ENCODE measurements around the gene PPM1E. TPM values are rescaled to one million over a fixed set of nuclear protein-coding genes. Genes with fewer than 3 reads are reported as not detected.

The PPM1E gene
- total and polyA plus RNA-seq, 2 of the 8 experiments (the other 6 are each of a cell fraction or from before 2014, with no cell fraction given) = 5.0 to 10.4 TPM

DNA sequence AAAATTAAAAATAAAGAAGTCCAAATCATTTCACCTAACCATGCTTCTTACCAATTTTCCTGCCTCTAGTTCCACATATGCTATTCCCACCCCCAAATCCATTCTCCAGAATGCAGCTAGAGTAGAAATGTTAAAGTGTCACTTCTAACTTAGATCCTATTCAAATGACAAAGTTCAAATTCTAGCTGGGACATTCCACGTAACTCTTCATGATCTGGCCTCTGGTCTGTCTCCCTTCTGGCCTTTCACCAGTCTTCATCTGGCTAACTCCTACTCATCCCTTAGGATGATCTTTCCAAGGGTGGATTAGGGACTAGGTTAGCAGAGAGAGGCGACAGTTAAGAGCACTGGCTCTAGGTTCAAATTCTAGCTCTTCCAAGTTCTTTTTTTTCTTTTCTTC is 253.1 kb downstream of the PPM1E start:
- ChIA-PET POLR2A (ENCODE audit: partially characterized antibody) (interaction anchor here (1.4 to 2.0 kb wide), 2 partner anchors 297 to 377 kb away, joined by 4 to 7 read pairs; no protein-coding TSS in a partner anchor), CTCF (ENCODE audit: partially characterized antibody) (interaction anchor here (1.0 to 1.9 kb wide), 3 partner anchors 19 to 422 kb away, joined by 3 to 8 read pairs (median 5); no protein-coding TSS in a partner anchor)
- Histone ChIP-seq H2BK15ac (ENCODE audit: low read length) (no peak overlapping the region), H3K14ac (ENCODE audit: insufficient read length) (no peak overlapping the region), H3K23ac (ENCODE audit: insufficient read length) (no peak overlapping the region), H3K4ac (replicated peaks; ENCODE audit: insufficient read length, low read depth, low read length) (no peak overlapping the region), H3K79me2 (ENCODE audit: control insufficient read depth in 1 of 2, insufficient read depth in 2 of 2, low read length in 2 of 2) (no peaks in the 10 kb centered on the region), H3K4me2 (ENCODE audit: insufficient read depth in 1 of 2, low read depth in 2 of 2, low read length in 2 of 2) (no peak overlapping the region), H3K9me3 (ENCODE audit: insufficient read depth in 2 of 2, low read depth in 1 of 2, low read length in 1 of 2) (no peaks in the 10 kb centered on the region), H2BK20ac (ENCODE audit: low read length) (no peak overlapping the region), H3K56ac (replicated peaks; ENCODE audit: insufficient read length, low read depth, low read length) (no peak overlapping the region), H3K9ac (replicated peaks in 1 of 4; ENCODE audit: extremely low read depth in 1 of 4, low read depth in 3 of 4, low read length in 3 of 4) (no peak overlapping the region), H2AK5ac (ENCODE audit: low read depth, low read length) (no peak overlapping the region), H3K23me2 (ENCODE audit: low read depth, low read length) (no peaks in the 10 kb centered on the region), H4K91ac (replicated peaks; ENCODE audit: insufficient read length, low read length) (no peak overlapping the region), H3K18ac (ENCODE audit: extremely low read depth, low read length) (no peak overlapping the region), H4K5ac (ENCODE audit: insufficient read length, low read depth, low read length) (no peak overlapping the region), H3K27me3 (replicated peaks in 1 of 4; ENCODE audit: control insufficient read depth in 3 of 4, extremely low read depth in 1 of 4, insufficient read depth in 3 of 4, low read length in 3 of 4) (no peaks in the 10 kb centered on the region), H4K20me1 (replicated peaks in 1 of 2; ENCODE audit: control insufficient read depth in 1 of 2, insufficient read depth in 2 of 2, low read length in 2 of 2) (no peaks in the 10 kb centered on the region), H3K27ac (ENCODE audit: low read depth, low read length) (no peak overlapping the region), H2BK12ac (ENCODE audit: low read depth, low read length) (no peak overlapping the region), H3K36me3 (ENCODE audit: control insufficient read depth in 2 of 4, insufficient read depth in 4 of 4, low read length in 3 of 4) (peaks cover 0 to 25% (median 12%) of the 10 kb centered on the region in 4 experiments; a peak in 5 of 8 replicates), H3K4me3 (ENCODE audit: extremely low read depth in 1 of 4, insufficient read depth in 2 of 4, low read depth in 3 of 4, low read length in 4 of 4) (no peak overlapping the region), H3K79me1 (ENCODE audit: low read depth, low read length) (no peaks in the 10 kb centered on the region), H3K4me1 (replicated peaks in 1 of 4; ENCODE audit: control insufficient read depth in 3 of 4, insufficient read depth in 4 of 4, low read length in 3 of 4) (no peaks in the 10 kb centered on the region), H2AFZ (ENCODE audit: low read length) (no peak overlapping the region), H4K8ac (ENCODE audit: extremely low read depth, insufficient read depth, low read length) (no peak overlapping the region), H2BK120ac (replicated peaks; ENCODE audit: low read depth, low read length) (no peak overlapping the region), H2BK5ac (ENCODE audit: low read depth, low read length) (no peak overlapping the region)
- WGBS, 2 experiments (ENCODE audit: extremely low coverage in 1 of 2, insufficient coverage in 1 of 2, insufficient read length in 1 of 2, insufficient replicate concordance in 2 of 2, low coverage in 1 of 2, low lambda C conversion rate in 2 of 2, missing lambda C conversion rate in 1 of 2) = 85% methylated on average over 2 of the region's 2 CpGs; no CpG with 5 or more reads in 1 of the 2 experiments
- DNase-seq (ENCODE audit: low read depth in 1 of 2, low spot score in 2 of 2) (no peak), FAIRE-seq (no peak)
- TF ChIP-seq, protein P1, sequence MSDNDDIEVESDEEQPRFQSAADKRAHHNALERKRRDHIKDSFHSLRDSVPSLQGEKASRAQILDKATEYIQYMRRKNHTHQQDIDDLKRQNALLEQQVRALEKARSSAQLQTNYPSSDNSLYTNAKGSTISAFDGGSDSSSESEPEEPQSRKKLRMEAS (IDR thresholded peaks at IDR 0.05) = no peak
- TF ChIP-seq CHD1 (IDR thresholded peaks at IDR 0.05; ENCODE audit: low read depth, low read length) = no peak
- TF ChIP-seq CHD2 (IDR thresholded peaks at IDR 0.05; ENCODE audit: low read length) = no peak
- TF ChIP-seq POU5F1 (IDR thresholded peaks at IDR 0.05; ENCODE audit: low read depth, low read length) = no peak
- TF ChIP-seq, protein P2, sequence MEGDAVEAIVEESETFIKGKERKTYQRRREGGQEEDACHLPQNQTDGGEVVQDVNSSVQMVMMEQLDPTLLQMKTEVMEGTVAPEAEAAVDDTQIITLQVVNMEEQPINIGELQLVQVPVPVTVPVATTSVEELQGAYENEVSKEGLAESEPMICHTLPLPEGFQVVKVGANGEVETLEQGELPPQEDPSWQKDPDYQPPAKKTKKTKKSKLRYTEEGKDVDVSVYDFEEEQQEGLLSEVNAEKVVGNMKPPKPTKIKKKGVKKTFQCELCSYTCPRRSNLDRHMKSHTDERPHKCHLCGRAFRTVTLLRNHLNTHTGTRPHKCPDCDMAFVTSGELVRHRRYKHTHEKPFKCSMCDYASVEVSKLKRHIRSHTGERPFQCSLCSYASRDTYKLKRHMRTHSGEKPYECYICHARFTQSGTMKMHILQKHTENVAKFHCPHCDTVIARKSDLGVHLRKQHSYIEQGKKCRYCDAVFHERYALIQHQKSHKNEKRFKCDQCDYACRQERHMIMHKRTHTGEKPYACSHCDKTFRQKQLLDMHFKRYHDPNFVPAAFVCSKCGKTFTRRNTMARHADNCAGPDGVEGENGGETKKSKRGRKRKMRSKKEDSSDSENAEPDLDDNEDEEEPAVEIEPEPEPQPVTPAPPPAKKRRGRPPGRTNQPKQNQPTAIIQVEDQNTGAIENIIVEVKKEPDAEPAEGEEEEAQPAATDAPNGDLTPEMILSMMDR (IDR thresholded peaks at IDR 0.05; ENCODE audit: control extremely low read depth in 1 of 3, insufficient read depth in 1 of 3, low read depth in 1 of 3, low read length in 3 of 3) = no peak
- TF ChIP-seq EP300 (IDR thresholded peaks at IDR 0.05; ENCODE audit: borderline replicate concordance in 1 of 2, low read depth in 2 of 2, low read length in 2 of 2) = no peak
- TF ChIP-seq KDM1A (IDR thresholded peaks at IDR 0.05; ENCODE audit: borderline replicate concordance, low read length) = no peak
- TF ChIP-seq SIN3A (conservative IDR thresholded peaks at IDR 0.05 in 1 of 2, IDR thresholded peaks at IDR 0.05 in 1 of 2; ENCODE audit: low read depth in 1 of 2, low read length in 2 of 2) = no peak
- no peak for TF ChIP-seq TEAD4 (IDR thresholded peaks at IDR 0.05; ENCODE audit: low read depth, low read length)
- TF ChIP-seq SP1 (IDR thresholded peaks at IDR 0.05; ENCODE audit: low read depth, low read length) = no peak
- TF ChIP-seq HDAC6 (IDR thresholded peaks at IDR 0.05; ENCODE audit: low read depth, low read length) = no peak

Measured in H1 (cell line).